Tibial nerve (tissue), 4 donors: ENCODE measurements around the gene GRM1.

Experiments
- EP300 ChIP-seq, 2 donors: sonication (generic); formaldehyde crosslinking; IDR thresholded peaks; one replicate each; pipeline ENCODE4 v1.6.1; 2017; ENCODE audit warnings: antibody characterized with exemption in 2 of 2, mild to moderate bottlenecking in 1 of 2
- POLR2A ChIP-seq, 2 donors: fragments of 450-650 bp; IDR thresholded peaks; one replicate each; pipeline ENCODE4 v1.6.1; 2017; ENCODE audit warnings: antibody characterized with exemption in 2 of 2, mild to moderate bottlenecking in 2 of 2, moderate library complexity in 2 of 2
- TF ChIP-seq, protein P1 (sequence below), 5 experiments: fragments of 200-600 bp in 3 of 5; fragments of 450-650 bp in 2 of 5; sonication (generic) in 3 of 5; IDR thresholded peaks; one replicate each; pipeline ENCODE4 v1.5.1; 2016 to 2019; ENCODE audit warnings: antibody characterized with exemption in 5 of 5, mild to moderate bottlenecking in 3 of 5, moderate library complexity in 2 of 5

- TF ChIP-seq, protein P1, sequence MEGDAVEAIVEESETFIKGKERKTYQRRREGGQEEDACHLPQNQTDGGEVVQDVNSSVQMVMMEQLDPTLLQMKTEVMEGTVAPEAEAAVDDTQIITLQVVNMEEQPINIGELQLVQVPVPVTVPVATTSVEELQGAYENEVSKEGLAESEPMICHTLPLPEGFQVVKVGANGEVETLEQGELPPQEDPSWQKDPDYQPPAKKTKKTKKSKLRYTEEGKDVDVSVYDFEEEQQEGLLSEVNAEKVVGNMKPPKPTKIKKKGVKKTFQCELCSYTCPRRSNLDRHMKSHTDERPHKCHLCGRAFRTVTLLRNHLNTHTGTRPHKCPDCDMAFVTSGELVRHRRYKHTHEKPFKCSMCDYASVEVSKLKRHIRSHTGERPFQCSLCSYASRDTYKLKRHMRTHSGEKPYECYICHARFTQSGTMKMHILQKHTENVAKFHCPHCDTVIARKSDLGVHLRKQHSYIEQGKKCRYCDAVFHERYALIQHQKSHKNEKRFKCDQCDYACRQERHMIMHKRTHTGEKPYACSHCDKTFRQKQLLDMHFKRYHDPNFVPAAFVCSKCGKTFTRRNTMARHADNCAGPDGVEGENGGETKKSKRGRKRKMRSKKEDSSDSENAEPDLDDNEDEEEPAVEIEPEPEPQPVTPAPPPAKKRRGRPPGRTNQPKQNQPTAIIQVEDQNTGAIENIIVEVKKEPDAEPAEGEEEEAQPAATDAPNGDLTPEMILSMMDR (IDR thresholded peaks at IDR 0.05), result no peak
- no peak for TF ChIP-seq POLR2A (IDR thresholded peaks at IDR 0.05)
- TF ChIP-seq EP300 (IDR thresholded peaks at IDR 0.05), result no peak
Observed at GRCh38 chr6:146177785-146178184, 148.9 kb downstream of the GRM1 start.
